GM19397 (cell line): ENCODE measurements around the gene PROCA1.
"Not testable (repeated sequence)": the region's sequence is repeated elsewhere in the genome, so short reads cannot be mapped to it uniquely, and the experiment has no call there.

Experiments used
- ATAC-seq: cut with Tn5 transposase; IDR thresholded peaks from one replicate; pipeline ENCODE4 v1.9.1; 2021; ENCODE audit warnings: mild to moderate bottlenecking, moderate library complexity; ENCODE audit not compliant: unreplicated experiment

PROCA1 gene

GRCh38 chr17:28744104-28744971 is 32.6 kb upstream of the PROCA1 start:
- ATAC-seq = peak; percentile 33

GRCh38 chr17:28743243-28744103 is 31.8 kb upstream of the PROCA1 start, which contains the start of gene TRAF4:
TRAF4 (plus strand) TSS chr17:28744011; CDS start chr17:28744113, 102 bp downstream.
- ATAC-seq = peak; percentile 68

- no peak for ATAC-seq
These were observed 30.0 kb upstream of the PROCA1 start for GRCh38 chr17:28741358-28742349.

- no peak for ATAC-seq
These were observed 29.0 kb upstream of the PROCA1 start for GRCh38 chr17:28740406-28741357.

- ATAC-seq = no peak
These were observed 27.1 kb upstream of the PROCA1 start for GRCh38 chr17:28738680-28739384.

GRCh38 chr17:28737770-28738679 is 26.3 kb upstream of the PROCA1 start:
- ATAC-seq = peak; percentile 58

GRCh38 chr17:28737316-28737715 is 25.6 kb upstream of the PROCA1 start:
- ATAC-seq = no peak

GRCh38 chr17:28735913-28736769 is 24.5 kb upstream of the PROCA1 start:
- ATAC-seq = not testable (repeated sequence)

GRCh38 chr17:28735242-28735722 is 23.6 kb upstream of the PROCA1 start:
- no peak for ATAC-seq

- no peak for ATAC-seq
These were observed 23.1 kb upstream of the PROCA1 start for GRCh38 chr17:28734712-28735241.

- ATAC-seq = no peak
These were observed 21.7 kb upstream of the PROCA1 start for GRCh38 chr17:28733346-28733745.

- ATAC-seq = no peak
These were observed 18.3 kb upstream of the PROCA1 start for GRCh38 chr17:28729950-28730330.

- peak; percentile 46 for ATAC-seq
These were observed 16.9 kb upstream of the PROCA1 start, which contains the start of gene NEK8 for GRCh38 chr17:28728364-28729200. NEK8 (plus strand) TSS chr17:28728788; CDS start chr17:28728814, 26 bp downstream.

GRCh38 chr17:28726627-28727491 is 15.2 kb upstream of the PROCA1 start:
- ATAC-seq = peak; percentile 40
